Activated CD8-positive, alpha-beta T cell treated with anti-CD3 and anti-CD28 coated beads, Interleukin-2, amount 10 ng/mL, durations not matched to agents 7 days and 5 days (primary cell): ENCODE results near the gene FAM227B. TPM values are rescaled to one million over a fixed set of nuclear protein-coding genes. Genes with fewer than 3 reads are reported as not detected.
"Not testable (repeated sequence)": the region's sequence is repeated elsewhere in the genome, so short reads cannot be mapped to it uniquely, and the experiment has no call there.

Source experiments
- ATAC-seq: fragments of 150-1000 bp; cut with Tn5 transposase; one replicate; pipeline ENCODE4 v1.10.0; 2021; ENCODE audit warnings: moderate library complexity
- CTCF ChIA-PET: fragments of 350-600 bp; sonication (Branson Sonifier 250); formaldehyde crosslinking; loops from one replicate; lab custom pipeline; 2021; ENCODE audit warnings: antibody characterized with exemption; lab: Charles Lee
- POLR2A ChIA-PET: fragments of 350-600 bp; sonication (Branson Sonifier 250); formaldehyde crosslinking; loops from one replicate; lab custom pipeline; 2021; ENCODE audit warnings: antibody characterized with exemption; lab: Charles Lee
- DNase-seq: peaks from one replicate; pipeline ENCODE4 v3.0.0-alpha.2; 2020
- H3K27ac Mint-ChIP-seq: one replicate; pipeline ENCODE4 v1.8.0; 2021; ENCODE audit warnings: mild to moderate bottlenecking, mixed read lengths
- H3K27me3 Mint-ChIP-seq: one replicate; pipeline ENCODE4 v1.8.0; 2021; ENCODE audit warnings: low read depth, mixed read lengths
- H3K36me3 Mint-ChIP-seq: one replicate; pipeline ENCODE4 v1.8.0; 2021; ENCODE audit warnings: low read depth, mixed read lengths
- H3K4me1 Mint-ChIP-seq: one replicate; pipeline ENCODE4 v1.8.0; 2021; ENCODE audit warnings: low read depth, mixed read lengths
- H3K4me3 Mint-ChIP-seq: one replicate; pipeline ENCODE4 v1.8.0; 2021; ENCODE audit warnings: mild to moderate bottlenecking, mixed read lengths
- H3K9me3 Mint-ChIP-seq: one replicate; pipeline ENCODE4 v1.8.0; 2022; ENCODE audit warnings: mixed read lengths; ENCODE audit not compliant: insufficient read depth
- total RNA-seq, 2 experiments: library from RNA; stranded (reverse); gene quantifications; one replicate each; pipeline ENCODE4 v1.2.3, GENCODE V29; 2021

The FAM227B gene
- total RNA-seq, 2 experiments from 2014 or later: 3.2 to 3.7 TPM

DNA sequence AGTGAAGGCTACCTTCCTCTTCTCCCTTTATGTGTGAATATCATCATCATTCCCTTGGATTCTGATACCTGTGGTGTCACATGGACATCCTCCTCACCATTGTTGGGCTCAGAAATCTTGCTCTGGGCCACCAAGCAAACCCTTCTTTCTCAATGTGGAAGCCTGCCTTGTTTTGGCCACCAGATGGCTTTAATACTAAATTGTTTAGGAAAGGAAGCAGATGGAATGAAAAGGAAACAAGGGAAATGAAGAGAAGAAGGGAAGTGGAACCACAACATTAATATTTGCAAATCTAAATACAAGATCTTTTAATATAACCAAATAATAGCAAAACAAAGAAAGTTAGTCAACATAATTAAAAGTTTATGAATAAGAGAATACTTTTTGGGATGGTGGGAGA lies 14.0 kb downstream of the FAM227B start:
- Mint-ChIP-seq H3K27me3 (no peaks in the 10 kb centered on the region), H3K36me3 (no peaks in the 10 kb centered on the region), H3K4me1 (no peaks in the 10 kb centered on the region), H3K27ac (no peak overlapping the region), H3K9me3 (peaks cover 10% of the 10 kb centered on the region), H3K4me3 (no peak overlapping the region)
- ChIA-PET POLR2A (no interaction called here), CTCF (no interaction called here)
- ATAC-seq (no peak), DNase-seq (no peak)

DNA sequence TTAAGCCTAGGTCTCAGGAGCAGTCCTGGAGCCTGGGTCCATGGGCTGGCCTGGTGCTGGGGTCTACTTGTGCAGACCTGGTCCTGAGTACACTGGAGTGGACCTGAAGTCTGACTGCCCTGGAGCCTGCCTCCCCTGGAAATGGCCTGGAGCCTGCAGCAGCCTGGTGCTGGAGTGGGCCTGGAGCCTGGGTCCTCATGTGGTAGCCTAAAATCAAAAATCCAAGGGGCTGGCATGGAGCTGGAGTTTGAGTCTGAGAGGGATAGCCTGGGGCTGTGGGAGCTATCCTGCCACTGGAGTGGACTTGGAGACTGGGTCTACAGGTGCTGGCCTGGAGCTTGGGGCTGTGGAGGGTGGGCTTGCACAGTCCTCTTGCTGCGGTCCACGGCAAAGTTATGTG lies 15.0 kb downstream of the FAM227B start:
- Mint-ChIP-seq H3K36me3 (no peaks in the 10 kb centered on the region), H3K4me1 (no peaks in the 10 kb centered on the region), H3K9me3 (peaks cover 13% of the 10 kb centered on the region), H3K27ac (no peak overlapping the region), H3K27me3 (no peaks in the 10 kb centered on the region), H3K4me3 (no peak overlapping the region)
- DNase-seq (no peak), ATAC-seq (no peak)
- CTCF ChIA-PET: no interaction called here
- POLR2A ChIA-PET: no interaction called here

DNA sequence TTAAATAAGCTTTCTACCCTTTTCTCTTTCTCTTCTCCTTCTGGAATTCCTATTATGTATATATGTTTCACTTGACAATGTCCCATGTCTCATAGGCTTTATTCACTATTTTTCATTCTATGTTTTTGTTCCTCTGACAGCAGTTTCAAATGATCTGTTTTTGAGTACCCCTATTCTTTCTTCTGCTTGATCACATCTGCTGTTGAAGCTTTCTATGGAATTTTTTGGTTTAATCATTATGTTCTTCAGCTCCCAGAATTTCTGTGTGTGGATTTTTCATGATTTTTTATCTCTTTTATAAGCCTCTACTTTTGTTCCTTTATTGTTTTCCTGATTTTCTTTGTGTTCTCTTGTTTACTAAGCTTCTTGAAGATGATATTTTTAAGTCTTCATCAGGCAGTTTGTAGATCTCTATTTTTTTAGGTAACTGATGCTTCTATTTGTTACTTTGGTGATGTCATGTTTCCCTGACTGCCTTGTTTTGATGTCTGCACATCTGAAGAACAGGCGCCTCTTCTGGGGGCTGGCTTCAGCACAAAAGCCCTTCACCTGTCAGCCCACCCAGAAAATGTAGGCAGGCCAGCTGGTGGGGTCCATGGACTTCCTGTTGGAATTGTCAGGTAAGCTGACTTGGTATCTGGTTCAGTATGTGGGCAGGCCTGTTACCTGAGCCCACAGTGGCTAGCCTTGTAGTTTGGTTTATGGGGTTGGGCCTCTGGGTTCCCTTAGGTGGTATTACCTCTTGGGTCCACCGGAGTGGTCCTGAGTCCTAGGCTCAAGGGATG lies 15.8 kb downstream of the FAM227B start:
- ATAC-seq (no peak), DNase-seq (no peak)
- ChIA-PET CTCF (no interaction called here), POLR2A (no interaction called here)
- no peak overlapping the region for H3K27ac Mint-ChIP-seq
- peaks cover 13% of the 10 kb centered on the region for H3K9me3 Mint-ChIP-seq
- H3K27me3 Mint-ChIP-seq: no peaks in the 10 kb centered on the region
- no peaks in the 10 kb centered on the region for H3K4me1 Mint-ChIP-seq
- no peak overlapping the region for H3K4me3 Mint-ChIP-seq
- no peaks in the 10 kb centered on the region for H3K36me3 Mint-ChIP-seq

DNA sequence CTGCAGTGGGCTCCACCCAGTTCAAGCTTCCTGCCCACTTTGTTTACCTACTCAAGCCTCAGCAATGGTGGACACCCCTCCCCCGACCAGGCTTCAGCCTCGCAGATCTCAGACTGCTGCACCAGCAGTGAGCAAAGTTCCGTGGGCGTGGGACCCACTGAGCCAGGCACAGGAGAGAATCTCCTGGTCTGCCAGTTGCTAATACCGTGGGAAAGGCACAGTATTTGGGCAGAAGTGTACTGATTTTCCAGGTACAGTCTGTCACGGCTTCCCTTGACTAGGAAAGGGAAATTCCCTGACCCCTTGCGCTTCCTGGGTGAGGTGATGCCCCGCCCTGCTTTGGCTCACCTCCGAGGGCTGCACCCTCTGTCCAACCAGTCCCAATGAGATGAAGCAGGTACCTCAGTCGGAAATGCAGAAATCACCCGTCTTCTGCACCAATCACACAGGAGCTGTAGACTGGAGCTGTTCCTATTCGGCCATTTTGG lies 27.7 kb downstream of the FAM227B start:
- H3K36me3 Mint-ChIP-seq, ATAC-seq, H3K27me3 Mint-ChIP-seq, H3K4me1 Mint-ChIP-seq, CTCF ChIA-PET, H3K27ac Mint-ChIP-seq, H3K9me3 Mint-ChIP-seq, H3K4me3 Mint-ChIP-seq, DNase-seq, POLR2A ChIA-PET: not testable (repeated sequence)

DNA sequence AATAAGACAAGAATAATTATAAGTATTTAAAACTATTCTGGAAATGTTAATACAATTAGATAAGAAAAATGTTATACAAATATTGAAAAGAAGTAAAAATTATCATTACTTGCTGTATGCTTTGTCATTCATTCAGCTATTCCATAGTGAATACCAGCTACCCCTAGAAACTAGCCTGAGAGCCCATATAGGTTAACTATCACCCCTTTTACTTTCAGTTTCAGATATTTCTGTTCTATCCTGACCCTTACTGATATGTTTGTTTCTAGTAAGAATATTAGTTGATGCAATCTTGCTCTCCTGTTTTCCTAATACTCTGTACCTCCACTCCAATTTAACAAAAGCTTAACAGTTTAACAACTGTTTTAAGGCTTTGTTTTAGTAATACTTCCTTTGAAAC lies 31.6 kb downstream of the FAM227B start:
- CTCF ChIA-PET: no interaction called here
- H3K9me3 Mint-ChIP-seq: no peaks in the 10 kb centered on the region
- H3K27me3 Mint-ChIP-seq: no peaks in the 10 kb centered on the region
- POLR2A ChIA-PET: no interaction called here
- no peak for DNase-seq
- H3K36me3 Mint-ChIP-seq: peaks cover under 1% of the 10 kb centered on the region
- peak overlapping the region; percentile 60 for H3K27ac Mint-ChIP-seq
- H3K4me3 Mint-ChIP-seq: peak overlapping the region; percentile 28
- peaks cover 2% of the 10 kb centered on the region for H3K4me1 Mint-ChIP-seq
- no peak for ATAC-seq

DNA sequence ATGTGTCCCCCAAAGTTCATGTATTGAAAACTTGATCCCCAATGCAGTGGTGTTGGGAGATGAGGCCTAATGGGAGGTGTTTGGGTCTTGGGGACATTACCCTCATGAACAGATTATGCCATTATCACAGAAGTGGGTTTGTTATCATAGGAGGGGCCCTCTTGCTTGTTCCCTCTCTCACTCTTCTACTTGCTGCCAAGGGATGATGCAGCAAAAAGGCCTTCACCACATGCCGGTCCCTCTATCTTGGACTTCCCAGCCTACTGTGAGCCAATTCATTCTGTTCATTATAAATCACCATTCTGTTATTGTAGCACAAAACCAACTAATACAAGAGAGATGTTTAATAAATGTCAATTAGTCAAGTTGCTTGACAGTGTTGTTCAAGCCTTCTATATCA lies 47.2 kb downstream of the FAM227B start:
- H3K36me3 Mint-ChIP-seq: peaks cover 2% of the 10 kb centered on the region
- DNase-seq (no peak), ATAC-seq (no peak)
- ChIA-PET POLR2A (no interaction called here), CTCF (no interaction called here)
- no peak overlapping the region for H3K27ac Mint-ChIP-seq
- no peak overlapping the region for H3K4me3 Mint-ChIP-seq
- no peaks in the 10 kb centered on the region for H3K4me1 Mint-ChIP-seq
- H3K27me3 Mint-ChIP-seq: no peaks in the 10 kb centered on the region
- H3K9me3 Mint-ChIP-seq: peaks cover 14% of the 10 kb centered on the region

DNA sequence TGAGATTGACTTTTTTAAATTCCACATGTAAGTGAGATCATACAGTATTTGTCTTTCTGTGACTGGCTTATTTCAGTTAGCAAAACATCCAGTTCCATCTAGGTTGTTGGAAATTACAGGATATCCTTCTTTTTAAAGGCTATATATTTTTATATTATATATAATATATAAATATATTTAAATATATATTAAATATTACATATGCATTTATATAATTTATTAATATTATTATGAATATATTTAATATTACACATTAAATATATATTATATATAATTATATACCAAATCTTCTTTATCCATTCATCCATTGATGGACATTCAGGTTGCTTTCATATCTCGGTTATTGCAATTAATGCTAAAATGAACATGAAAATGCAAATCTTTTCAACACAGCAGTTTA lies 49.9 kb downstream of the FAM227B start:
- no peak for DNase-seq
- ChIA-PET CTCF (no interaction called here), POLR2A (no interaction called here)
- no peaks in the 10 kb centered on the region for H3K4me1 Mint-ChIP-seq
- H3K4me3 Mint-ChIP-seq: no peak overlapping the region
- peaks cover 2% of the 10 kb centered on the region for H3K36me3 Mint-ChIP-seq
- ATAC-seq: no peak
- H3K9me3 Mint-ChIP-seq: peaks cover 14% of the 10 kb centered on the region
- no peak overlapping the region for H3K27ac Mint-ChIP-seq
- no peaks in the 10 kb centered on the region for H3K27me3 Mint-ChIP-seq

DNA sequence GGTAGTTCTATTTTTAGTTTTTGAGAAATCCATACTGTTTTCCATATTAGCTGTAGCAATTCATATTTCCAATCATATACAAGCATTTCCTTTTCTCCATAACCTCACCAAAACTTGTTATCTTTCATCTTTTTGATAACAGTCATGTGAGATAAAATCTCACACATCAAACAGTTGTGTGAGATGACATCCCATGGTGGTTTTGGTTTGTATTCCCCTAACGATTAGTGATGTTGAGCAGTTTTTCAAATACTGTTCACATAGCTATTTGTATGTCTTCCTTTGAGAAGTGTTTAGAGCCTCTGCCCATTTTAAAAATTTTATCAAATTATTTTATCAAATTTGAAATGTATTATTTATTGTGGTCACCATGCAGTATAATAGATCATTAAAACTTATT lies 50.4 kb downstream of the FAM227B start:
- H3K27me3 Mint-ChIP-seq: no peaks in the 10 kb centered on the region
- peaks cover 2% of the 10 kb centered on the region for H3K36me3 Mint-ChIP-seq
- DNase-seq: no peak
- peaks cover 14% of the 10 kb centered on the region for H3K9me3 Mint-ChIP-seq
- H3K4me1 Mint-ChIP-seq: no peaks in the 10 kb centered on the region
- POLR2A ChIA-PET: no interaction called here
- CTCF ChIA-PET: no interaction called here
- H3K27ac Mint-ChIP-seq: no peak overlapping the region
- no peak overlapping the region for H3K4me3 Mint-ChIP-seq
- no peak for ATAC-seq

DNA sequence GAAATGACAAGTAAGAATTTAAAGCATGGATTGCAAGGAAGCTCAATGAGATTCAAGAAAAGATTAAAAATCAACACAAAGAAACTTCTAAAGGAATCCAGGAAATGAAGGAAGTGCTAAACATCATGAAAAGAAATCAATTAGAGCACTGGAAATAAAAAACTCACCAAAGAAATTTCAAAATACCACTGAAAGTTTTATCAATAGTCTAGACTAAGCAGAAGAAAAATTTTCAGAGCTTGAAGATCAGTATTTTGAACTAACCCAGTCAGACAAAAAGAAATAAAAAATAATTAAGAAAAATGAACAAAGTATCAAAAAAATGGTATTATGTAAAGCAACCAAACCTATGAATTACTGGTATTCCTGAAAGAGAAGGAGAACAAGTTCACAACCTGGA lies 60.6 kb downstream of the FAM227B start:
- DNase-seq (no peak), ATAC-seq (no peak)
- Mint-ChIP-seq H3K27me3 (no peaks in the 10 kb centered on the region), H3K27ac (no peak overlapping the region), H3K9me3 (peaks cover 41% of the 10 kb centered on the region), H3K4me3 (no peak overlapping the region), H3K36me3 (no peaks in the 10 kb centered on the region), H3K4me1 (no peaks in the 10 kb centered on the region)
- ChIA-PET CTCF (no interaction called here), POLR2A (no interaction called here)

DNA sequence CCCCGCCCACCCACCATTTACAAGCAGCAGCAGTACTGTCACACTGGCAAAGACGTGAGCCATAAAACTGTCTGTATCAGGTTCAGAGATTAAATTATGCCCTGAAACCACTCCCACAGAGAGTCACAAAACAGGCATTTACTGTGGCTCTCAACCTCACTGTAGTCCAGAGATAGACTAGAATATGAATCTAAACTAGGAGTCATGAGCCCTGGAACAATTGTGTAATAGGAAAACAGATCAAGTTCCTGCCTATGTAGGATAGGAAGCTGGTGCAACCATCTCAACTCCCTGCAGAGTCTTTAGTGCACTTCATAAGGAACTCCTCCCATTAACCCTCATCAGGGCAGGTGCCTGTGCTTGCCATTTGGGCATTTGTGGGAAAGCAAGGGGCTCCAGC lies 61.7 kb downstream of the FAM227B start:
- POLR2A ChIA-PET: no interaction called here
- CTCF ChIA-PET: no interaction called here
- no peak overlapping the region for H3K27ac Mint-ChIP-seq
- no peaks in the 10 kb centered on the region for H3K36me3 Mint-ChIP-seq
- H3K9me3 Mint-ChIP-seq: peaks cover 38% of the 10 kb centered on the region
- H3K4me3 Mint-ChIP-seq: no peak overlapping the region
- DNase-seq (no peak), ATAC-seq (no peak)
- no peaks in the 10 kb centered on the region for H3K4me1 Mint-ChIP-seq
- H3K27me3 Mint-ChIP-seq: no peaks in the 10 kb centered on the region

DNA sequence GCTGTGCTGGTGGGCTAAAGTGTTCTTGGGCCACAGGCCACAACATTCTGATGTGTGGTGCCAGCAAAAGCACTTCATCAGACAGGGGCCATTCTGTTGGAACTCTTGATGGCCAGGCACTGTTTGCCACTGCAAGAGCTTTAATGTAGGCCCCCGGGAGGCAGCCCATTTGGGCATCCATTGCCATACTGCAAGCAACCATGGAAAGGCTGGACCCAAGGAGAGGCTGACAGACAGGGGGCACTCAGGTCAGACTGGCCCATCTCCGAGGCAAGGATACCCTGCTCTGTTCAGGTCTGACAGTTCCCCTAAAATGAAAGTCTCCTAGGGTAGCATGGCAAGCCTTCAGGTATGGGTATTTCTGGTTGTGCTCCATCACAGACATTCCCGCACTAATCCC lies 64.2 kb downstream of the FAM227B start:
- no peak overlapping the region for H3K4me3 Mint-ChIP-seq
- H3K9me3 Mint-ChIP-seq: peaks cover 26% of the 10 kb centered on the region
- H3K27me3 Mint-ChIP-seq: no peaks in the 10 kb centered on the region
- CTCF ChIA-PET: no interaction called here
- ATAC-seq: no peak
- no peaks in the 10 kb centered on the region for H3K36me3 Mint-ChIP-seq
- no peak for DNase-seq
- H3K4me1 Mint-ChIP-seq: no peaks in the 10 kb centered on the region
- no peak overlapping the region for H3K27ac Mint-ChIP-seq
- POLR2A ChIA-PET: no interaction called here

DNA sequence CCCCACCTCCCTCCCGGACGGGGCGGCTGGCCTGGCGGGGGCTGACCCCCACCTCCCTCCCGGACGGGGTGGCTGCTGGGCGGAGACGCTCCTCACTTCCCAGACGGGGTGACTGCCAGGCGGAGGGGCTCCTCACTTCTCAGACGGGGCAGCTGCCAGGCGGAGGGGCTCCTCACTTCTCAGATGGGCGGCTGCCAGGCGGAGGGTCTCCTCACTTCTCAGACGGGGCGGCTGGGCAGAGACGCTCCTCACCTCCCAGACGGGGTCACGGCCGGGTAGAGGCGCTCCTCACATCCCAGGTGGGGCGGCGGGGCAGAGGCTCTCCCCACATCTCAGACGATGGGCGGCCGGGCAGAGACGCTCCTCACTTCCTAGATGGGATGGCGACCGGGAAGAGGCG lies 70.3 kb downstream of the FAM227B start:
- H3K27ac Mint-ChIP-seq, H3K27me3 Mint-ChIP-seq, DNase-seq, H3K4me1 Mint-ChIP-seq, H3K9me3 Mint-ChIP-seq, H3K4me3 Mint-ChIP-seq, CTCF ChIA-PET, POLR2A ChIA-PET, ATAC-seq, H3K36me3 Mint-ChIP-seq: not testable (repeated sequence)

DNA sequence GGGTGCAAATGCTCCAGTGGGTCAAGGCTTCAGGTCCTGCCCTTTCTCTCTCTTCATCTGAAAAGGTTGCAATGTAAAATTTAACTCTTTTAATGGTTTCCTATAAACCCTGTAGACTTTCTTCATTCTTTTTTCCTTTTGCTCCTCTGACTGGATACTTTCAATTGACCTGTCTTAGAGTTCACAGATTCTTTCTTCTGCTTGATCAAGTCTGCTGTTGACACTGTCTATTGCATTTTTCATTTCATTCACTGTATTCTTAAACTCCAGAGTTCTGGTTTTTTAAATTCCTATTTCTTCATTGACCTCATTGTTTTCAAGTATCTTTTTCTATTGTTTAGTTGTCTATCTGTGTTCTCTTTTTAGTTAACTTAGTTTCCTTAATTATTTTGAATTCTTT lies 82.1 kb downstream of the FAM227B start:
- DNase-seq: no peak
- Mint-ChIP-seq H3K4me1 (no peaks in the 10 kb centered on the region), H3K36me3 (no peaks in the 10 kb centered on the region), H3K27me3 (no peaks in the 10 kb centered on the region), H3K27ac (no peak overlapping the region), H3K4me3 (no peak overlapping the region), H3K9me3 (peaks cover 13% of the 10 kb centered on the region)
- ChIA-PET POLR2A (no interaction called here), CTCF (no interaction called here)
- ATAC-seq: no peak
